ENCODE results near the gene CD244.

Gene CD244

DNA sequence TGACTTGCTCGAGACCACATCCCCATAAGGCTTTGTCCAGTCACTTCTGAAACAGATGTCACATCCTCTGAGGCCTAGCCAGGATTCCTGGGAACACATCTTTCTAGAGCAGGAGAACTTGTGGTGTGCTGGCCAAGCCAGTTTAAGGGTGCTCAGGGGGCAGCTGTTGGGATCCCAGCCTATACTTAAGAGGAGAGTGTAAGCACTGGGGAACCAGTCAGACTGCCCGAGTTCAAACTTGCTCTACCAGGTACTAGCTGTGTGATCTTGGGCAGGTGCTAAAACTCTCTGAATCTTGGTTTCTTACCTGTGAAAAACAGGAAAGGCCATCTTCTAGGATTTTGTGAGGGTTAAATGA, 82.3 kb downstream of the CD244 start:
- no peak overlapping the region for H3K27ac ChIP-seq
- TF ChIP-seq, protein P1, sequence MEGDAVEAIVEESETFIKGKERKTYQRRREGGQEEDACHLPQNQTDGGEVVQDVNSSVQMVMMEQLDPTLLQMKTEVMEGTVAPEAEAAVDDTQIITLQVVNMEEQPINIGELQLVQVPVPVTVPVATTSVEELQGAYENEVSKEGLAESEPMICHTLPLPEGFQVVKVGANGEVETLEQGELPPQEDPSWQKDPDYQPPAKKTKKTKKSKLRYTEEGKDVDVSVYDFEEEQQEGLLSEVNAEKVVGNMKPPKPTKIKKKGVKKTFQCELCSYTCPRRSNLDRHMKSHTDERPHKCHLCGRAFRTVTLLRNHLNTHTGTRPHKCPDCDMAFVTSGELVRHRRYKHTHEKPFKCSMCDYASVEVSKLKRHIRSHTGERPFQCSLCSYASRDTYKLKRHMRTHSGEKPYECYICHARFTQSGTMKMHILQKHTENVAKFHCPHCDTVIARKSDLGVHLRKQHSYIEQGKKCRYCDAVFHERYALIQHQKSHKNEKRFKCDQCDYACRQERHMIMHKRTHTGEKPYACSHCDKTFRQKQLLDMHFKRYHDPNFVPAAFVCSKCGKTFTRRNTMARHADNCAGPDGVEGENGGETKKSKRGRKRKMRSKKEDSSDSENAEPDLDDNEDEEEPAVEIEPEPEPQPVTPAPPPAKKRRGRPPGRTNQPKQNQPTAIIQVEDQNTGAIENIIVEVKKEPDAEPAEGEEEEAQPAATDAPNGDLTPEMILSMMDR (IDR thresholded peaks at IDR 0.05) = peak; percentile 42
- TF ChIP-seq ZFX (IDR thresholded peaks at IDR 0.05; ENCODE audit: borderline replicate concordance) = no peak

Measured in 22Rv1 (cell line).